SK-N-SH treated with all-trans-retinoic acid at 6 μM for 48 hours (cell line): ENCODE results near the gene CHST11.

ENCODE experiments used
- BACH2 ChIP-seq: fragments of 250-450 bp; sonication (Bioruptor Pico); IDR thresholded peaks from 2 replicates; pipeline ENCODE4 v1.9.0; 2021; ENCODE audit warnings: mild to moderate bottlenecking, borderline replicate concordance
- CREB5 ChIP-seq: fragments of 250-450 bp; sonication (Bioruptor Pico); IDR thresholded peaks from 2 replicates; pipeline ENCODE4 v1.5.1; 2020; ENCODE audit warnings: low read depth, mild to moderate bottlenecking, moderate library complexity
- ESRRG ChIP-seq: fragments of 250-450 bp; sonication (Bioruptor Pico); IDR thresholded peaks from 2 replicates; pipeline ENCODE4 v1.6.1; 2021; ENCODE audit warnings: mild to moderate bottlenecking
- ISL1 ChIP-seq: fragments of 250-450 bp; sonication (Bioruptor Pico); IDR thresholded peaks from 2 replicates; pipeline ENCODE4 v2.1.2; 2022; ENCODE audit warnings: mild to moderate bottlenecking, moderate library complexity
- PATZ1 ChIP-seq: fragments of 250-450 bp; sonication (Bioruptor Pico); IDR thresholded peaks from 2 replicates; pipeline ENCODE4 v1.8.0; 2020; ENCODE audit warnings: mild to moderate bottlenecking, moderate library complexity, borderline replicate concordance
- POU6F1 ChIP-seq: fragments of 250-450 bp; sonication (Bioruptor Pico); IDR thresholded peaks from 2 replicates; pipeline ENCODE4 v1.8.0; 2021; ENCODE audit warnings: low read depth, mild to moderate bottlenecking, moderate library complexity, borderline replicate concordance
- TSHZ2 ChIP-seq: fragments of 250-450 bp; sonication (Bioruptor Pico); IDR thresholded peaks from 2 replicates; pipeline ENCODE4 v1.5.0; 2020; ENCODE audit warnings: mild to moderate bottlenecking, moderate library complexity
- ZC3H10 ChIP-seq: fragments of 250-450 bp; sonication (Bioruptor Pico); IDR thresholded peaks from 2 replicates; pipeline ENCODE4 v1.5.1; 2021; ENCODE audit warnings: mild to moderate bottlenecking, moderate library complexity
- ZFP30 ChIP-seq: fragments of 450-650 bp; formaldehyde crosslinking; IDR thresholded peaks from 2 replicates; pipeline ENCODE4 v1.5.0; 2022; ENCODE audit warnings: mild to moderate bottlenecking, moderate library complexity
- ZNF565 ChIP-seq: fragments of 450-650 bp; formaldehyde crosslinking; conservative IDR thresholded peaks from 2 replicates; pipeline ENCODE4 v1.5.0; 2020; ENCODE audit warnings: low read depth, mild to moderate bottlenecking, moderate library complexity

- no peak for TF ChIP-seq BACH2 (CRISPR knock-in tag)
- no peak for TF ChIP-seq ZNF565 (CRISPR knock-in tag)
- no peak for TF ChIP-seq PATZ1
- no peak for TF ChIP-seq TSHZ2 (CRISPR knock-in tag)
- no peak for TF ChIP-seq CREB5 (CRISPR knock-in tag)
- no peak for TF ChIP-seq ISL1 (CRISPR knock-in tag)
- no peak for TF ChIP-seq POU6F1 (CRISPR knock-in tag)
- no peak for TF ChIP-seq ESRRG (CRISPR knock-in tag)
- no peak for TF ChIP-seq ZFP30 (CRISPR knock-in tag)
- no peak for TF ChIP-seq ZC3H10 (CRISPR knock-in tag)
Measured at GRCh38 chr12:104522985-104523722, 66.4 kb downstream of the CHST11 start.
